ENCODE results near the gene ORC1.
"Not testable (repeated sequence)": the region's sequence is repeated elsewhere in the genome, so short reads cannot be mapped to it uniquely, and the experiment has no call there.

The ORC1 gene

GRCh38 chr1:52385376-52385775 is 18.8 kb downstream of the ORC1 start:
- Histone ChIP-seq H3K4me3 (ENCODE audit: low read length) (no peak overlapping the region), H3K9me3 (replicated peaks; ENCODE audit: low read length) (no peaks in the 10 kb centered on the region), H3K27me3 (ENCODE audit: control insufficient read depth, insufficient read depth, low read length) (no peaks in the 10 kb centered on the region), H3K4me1 (ENCODE audit: control insufficient read depth, insufficient read depth, low read length) (no peaks in the 10 kb centered on the region), H3K9ac (ENCODE audit: low read depth, low read length) (no peak overlapping the region), H3K36me3 (ENCODE audit: insufficient read depth, low read length) (peaks cover 26% of the 10 kb centered on the region), H3K4me2 (ENCODE audit: low read length) (no peak overlapping the region)

GRCh38 chr1:52369851-52370250 is 34.4 kb downstream of the ORC1 start:
- not testable (repeated sequence) for H3K4me1 ChIP-seq (ENCODE audit: control insufficient read depth, insufficient read depth, low read length); H3K4me3 ChIP-seq (ENCODE audit: low read length)

GRCh38 chr1:52368383-52369172 is 35.6 kb downstream of the ORC1 start:
- Histone ChIP-seq H3K4me2 (ENCODE audit: low read length) (peak overlapping the region; percentile 90), H3K36me3 (ENCODE audit: insufficient read depth, low read length) (no peaks in the 10 kb centered on the region), H3K27me3 (ENCODE audit: control insufficient read depth, insufficient read depth, low read length) (no peaks in the 10 kb centered on the region), H3K9me3 (replicated peaks; ENCODE audit: low read length) (no peaks in the 10 kb centered on the region), H3K4me1 (ENCODE audit: control insufficient read depth, insufficient read depth, low read length) (peaks cover 16% of the 10 kb centered on the region), H3K9ac (ENCODE audit: low read depth, low read length) (peak overlapping the region; percentile 54), H3K4me3 (ENCODE audit: low read length) (peak overlapping the region; percentile 68)

More at GRCh38 chr1:52369851-52370250, 34.4 kb downstream of the ORC1 start:
- not testable (repeated sequence) for H3K4me2 ChIP-seq (ENCODE audit: low read length); H3K27me3 ChIP-seq (ENCODE audit: control insufficient read depth, insufficient read depth, low read length); H3K9me3 ChIP-seq (replicated peaks; ENCODE audit: low read length); H3K36me3 ChIP-seq (ENCODE audit: insufficient read depth, low read length); H3K9ac ChIP-seq (ENCODE audit: low read depth, low read length)

GRCh38 chr1:52367272-52367671 is 37.0 kb downstream of the ORC1 start:
- Histone ChIP-seq H3K4me1 (ENCODE audit: control insufficient read depth, insufficient read depth, low read length) (peaks cover 16% of the 10 kb centered on the region), H3K36me3 (ENCODE audit: insufficient read depth, low read length) (peaks cover 6% of the 10 kb centered on the region), H3K9ac (ENCODE audit: low read depth, low read length) (no peak overlapping the region), H3K9me3 (replicated peaks; ENCODE audit: low read length) (no peaks in the 10 kb centered on the region), H3K27me3 (ENCODE audit: control insufficient read depth, insufficient read depth, low read length) (no peaks in the 10 kb centered on the region), H3K4me3 (ENCODE audit: low read length) (no peak overlapping the region), H3K4me2 (ENCODE audit: low read length) (no peak overlapping the region)

- peak overlapping the region; percentile 94 for H3K4me3 ChIP-seq (ENCODE audit: low read length)
- H3K9me3 ChIP-seq (replicated peaks; ENCODE audit: low read length), result no peaks in the 10 kb centered on the region
- peaks cover 14% of the 10 kb centered on the region for H3K36me3 ChIP-seq (ENCODE audit: insufficient read depth, low read length)
- no peaks in the 10 kb centered on the region for H3K27me3 ChIP-seq (ENCODE audit: control insufficient read depth, insufficient read depth, low read length)
- peaks cover 16% of the 10 kb centered on the region for H3K4me1 ChIP-seq (ENCODE audit: control insufficient read depth, insufficient read depth, low read length)
- peak overlapping the region; percentile 95 for H3K4me2 ChIP-seq (ENCODE audit: low read length)
- peak overlapping the region; percentile 95 for H3K9ac ChIP-seq (ENCODE audit: low read depth, low read length)
Observed at GRCh38 chr1:52366517-52366827, 37.8 kb downstream of the ORC1 start.

- Histone ChIP-seq H3K9ac (ENCODE audit: low read depth, low read length) (peak within 1 kb of the TSS; percentile 95), H3K36me3 (ENCODE audit: insufficient read depth, low read length) (peaks cover 20% of the 10 kb centered on the region), H3K4me2 (ENCODE audit: low read length) (peak within 1 kb of the TSS; percentile 95), H3K27me3 (ENCODE audit: control insufficient read depth, insufficient read depth, low read length) (no peaks in the 10 kb centered on the region), H3K4me1 (ENCODE audit: control insufficient read depth, insufficient read depth, low read length) (peaks cover 16% of the 10 kb centered on the region), H3K9me3 (replicated peaks; ENCODE audit: low read length) (no peaks in the 10 kb centered on the region), H3K4me3 (ENCODE audit: low read length) (peak within 1 kb of the TSS; percentile 94)
Observed at GRCh38 chr1:52365746-52366516, 38.3 kb downstream of the ORC1 start, which contains the start of gene CC2D1B. Gene CC2D1B, minus strand, starts transcription at chr1:52366205. Its CDS starts 1,585 bp downstream, at chr1:52364620.

- H3K4me2 ChIP-seq (ENCODE audit: low read length), result peak overlapping the region; percentile 95
- H3K4me1 ChIP-seq (ENCODE audit: control insufficient read depth, insufficient read depth, low read length), result peaks cover 16% of the 10 kb centered on the region
- peak overlapping the region; percentile 94 for H3K4me3 ChIP-seq (ENCODE audit: low read length)
- H3K27me3 ChIP-seq (ENCODE audit: control insufficient read depth, insufficient read depth, low read length), result no peaks in the 10 kb centered on the region
- H3K9ac ChIP-seq (ENCODE audit: low read depth, low read length), result peak overlapping the region; percentile 95
- no peaks in the 10 kb centered on the region for H3K9me3 ChIP-seq (replicated peaks; ENCODE audit: low read length)
- peaks cover 27% of the 10 kb centered on the region for H3K36me3 ChIP-seq (ENCODE audit: insufficient read depth, low read length)
Observed at GRCh38 chr1:52365071-52365745, 39.0 kb downstream of the ORC1 start.

GRCh38 chr1:52364235-52364839 is 39.9 kb downstream of the ORC1 start:
- Histone ChIP-seq H3K9ac (ENCODE audit: low read depth, low read length) (peak overlapping the region; percentile 95), H3K4me2 (ENCODE audit: low read length) (peak overlapping the region; percentile 95), H3K4me3 (ENCODE audit: low read length) (peak overlapping the region; percentile 94), H3K36me3 (ENCODE audit: insufficient read depth, low read length) (peaks cover 35% of the 10 kb centered on the region), H3K9me3 (replicated peaks; ENCODE audit: low read length) (no peaks in the 10 kb centered on the region), H3K4me1 (ENCODE audit: control insufficient read depth, insufficient read depth, low read length) (peaks cover 16% of the 10 kb centered on the region), H3K27me3 (ENCODE audit: control insufficient read depth, insufficient read depth, low read length) (no peaks in the 10 kb centered on the region)

GRCh38 chr1:52360595-52360968 is 43.6 kb downstream of the ORC1 start:
- Histone ChIP-seq H3K36me3 (ENCODE audit: insufficient read depth, low read length) (peaks cover 72% of the 10 kb centered on the region), H3K4me3 (ENCODE audit: low read length) (no peak overlapping the region), H3K4me1 (ENCODE audit: control insufficient read depth, insufficient read depth, low read length) (peaks cover 12% of the 10 kb centered on the region), H3K27me3 (ENCODE audit: control insufficient read depth, insufficient read depth, low read length) (no peaks in the 10 kb centered on the region), H3K9me3 (replicated peaks; ENCODE audit: low read length) (no peaks in the 10 kb centered on the region), H3K9ac (ENCODE audit: low read depth, low read length) (no peak overlapping the region), H3K4me2 (ENCODE audit: low read length) (no peak overlapping the region)

- H3K9me3 ChIP-seq (replicated peaks; ENCODE audit: low read length), result no peaks in the 10 kb centered on the region
- no peak overlapping the region for H3K9ac ChIP-seq (ENCODE audit: low read depth, low read length)
- H3K36me3 ChIP-seq (ENCODE audit: insufficient read depth, low read length), result peaks cover 79% of the 10 kb centered on the region
- H3K4me1 ChIP-seq (ENCODE audit: control insufficient read depth, insufficient read depth, low read length), result peaks cover 9% of the 10 kb centered on the region
- no peak overlapping the region for H3K4me3 ChIP-seq (ENCODE audit: low read length)
- H3K4me2 ChIP-seq (ENCODE audit: low read length), result no peak overlapping the region
- H3K27me3 ChIP-seq (ENCODE audit: control insufficient read depth, insufficient read depth, low read length), result no peaks in the 10 kb centered on the region
Observed at GRCh38 chr1:52359676-52360594, 44.3 kb downstream of the ORC1 start.

Data from skeletal muscle satellite cell (primary cell).